ENCODE results near the gene TAGAP. TPM values are rescaled to one million over a fixed set of nuclear protein-coding genes. Genes with fewer than 3 reads are reported as not detected.

Gene TAGAP
- total and polyA plus RNA-seq, 2 of the 8 experiments (the other 6 are each of a cell fraction or from before 2014, with no cell fraction given): not detected

GRCh38 chr6:159068904-159069578 lies 24.2 kb upstream of the TAGAP start:
- Histone ChIP-seq H4K91ac (replicated peaks; ENCODE audit: insufficient read length, low read length) (no peak overlapping the region), H3K18ac (ENCODE audit: extremely low read depth, low read length) (peak overlapping the region; percentile 33; the same call in 1 of the 2 replicates), H3K23ac (ENCODE audit: insufficient read length) (no peak overlapping the region), H3K9me3 (ENCODE audit: insufficient read depth in 2 of 2, low read depth in 1 of 2, low read length in 1 of 2) (no peaks in the 10 kb centered on the region), H3K79me1 (ENCODE audit: low read depth, low read length) (no peaks in the 10 kb centered on the region), H2AFZ (ENCODE audit: low read length) (peak overlapping the region; percentile 91), H4K20me1 (replicated peaks in 1 of 2; ENCODE audit: control insufficient read depth in 1 of 2, insufficient read depth in 2 of 2, low read length in 2 of 2) (no peaks in the 10 kb centered on the region), H4K5ac (ENCODE audit: insufficient read length, low read depth, low read length) (no peak overlapping the region), H2BK120ac (replicated peaks; ENCODE audit: low read depth, low read length) (no peak overlapping the region), H3K23me2 (ENCODE audit: low read depth, low read length) (no peaks in the 10 kb centered on the region), H2BK15ac (ENCODE audit: low read length) (peak overlapping the region; percentile 66; the same call in 1 of the 2 replicates), H3K79me2 (ENCODE audit: control insufficient read depth in 1 of 2, insufficient read depth in 2 of 2, low read length in 2 of 2) (no peaks in the 10 kb centered on the region), H3K4me1 (replicated peaks in 1 of 4; ENCODE audit: control insufficient read depth in 3 of 4, insufficient read depth in 4 of 4, low read length in 3 of 4) (peaks cover 0 to 4% (median 2%) of the 10 kb centered on the region in 4 experiments; a peak in 3 of 7 replicates), H3K14ac (ENCODE audit: insufficient read length) (no peak overlapping the region), H3K27me3 (replicated peaks in 1 of 4; ENCODE audit: control insufficient read depth in 3 of 4, extremely low read depth in 1 of 4, insufficient read depth in 3 of 4, low read length in 3 of 4) (peaks cover 0 to 9% (median 3%) of the 10 kb centered on the region in 4 experiments; a peak in 5 of 7 replicates), H3K4me3 (ENCODE audit: extremely low read depth in 1 of 4, insufficient read depth in 2 of 4, low read depth in 3 of 4, low read length in 4 of 4) (peak overlapping the region in 3 of 4 experiments; percentile 0 to 33 (median 7); a peak in 4 of 8 replicates), H3K9ac (replicated peaks in 1 of 4; ENCODE audit: extremely low read depth in 1 of 4, low read depth in 3 of 4, low read length in 3 of 4) (no peak overlapping the region), H3K36me3 (ENCODE audit: control insufficient read depth in 2 of 4, insufficient read depth in 4 of 4, low read length in 3 of 4) (no peaks in the 10 kb centered on the region), H2BK20ac (ENCODE audit: low read length) (no peak overlapping the region), H3K4ac (replicated peaks; ENCODE audit: insufficient read length, low read depth, low read length) (no peak overlapping the region), H2AK5ac (ENCODE audit: low read depth, low read length) (no peak overlapping the region), H3K56ac (replicated peaks; ENCODE audit: insufficient read length, low read depth, low read length) (no peak overlapping the region), H2BK5ac (ENCODE audit: low read depth, low read length) (0 out of 2 replicates have a peak overlapping the region, but pooled peaks have one; percentile 11), H3K4me2 (ENCODE audit: insufficient read depth in 1 of 2, low read depth in 2 of 2, low read length in 2 of 2) (peak overlapping the region; percentile 61), H3K27ac (ENCODE audit: low read depth, low read length) (no peak overlapping the region), H2BK12ac (ENCODE audit: low read depth, low read length) (peak overlapping the region; percentile 69; the same call in 1 of the 2 replicates), H4K8ac (ENCODE audit: extremely low read depth, insufficient read depth, low read length) (no peak overlapping the region)
- ChIA-PET CTCF (ENCODE audit: partially characterized antibody) (interaction anchor here (1.4 kb wide), 2 partner anchors 25 to 35 kb away, joined by 4 to 6 read pairs; no protein-coding TSS in a partner anchor), POLR2A (ENCODE audit: partially characterized antibody) (interaction anchor here (0.7 to 0.9 kb wide), 2 partner anchors 9 to 11 kb away, joined by 3 read pairs; no protein-coding TSS in a partner anchor)
- 44% methylated on average over 17 of the region's 17 CpGs; no CpG with 5 or more reads in 1 of the 2 experiments for WGBS, 2 experiments (ENCODE audit: extremely low coverage in 1 of 2, insufficient coverage in 1 of 2, insufficient read length in 1 of 2, insufficient replicate concordance in 2 of 2, low coverage in 1 of 2, low lambda C conversion rate in 2 of 2, missing lambda C conversion rate in 1 of 2)
- FAIRE-seq (peak; percentile 13), DNase-seq (ENCODE audit: low read depth in 1 of 2, low spot score in 2 of 2) (peak in 1 of 2 experiments; percentile 58)
- TF ChIP-seq EZH2 (IDR thresholded peaks at IDR 0.05; ENCODE audit: low read depth, low read length, severe bottlenecking) (no peak), ATF3 (IDR thresholded peaks at IDR 0.05; ENCODE audit: insufficient read depth, low read depth, low read length) (no peak), SUZ12 (IDR thresholded peaks at IDR 0.05; ENCODE audit: low read length) (no peak), SIN3A (conservative IDR thresholded peaks at IDR 0.05 in 1 of 2, IDR thresholded peaks at IDR 0.05 in 1 of 2; ENCODE audit: low read depth in 1 of 2, low read length in 2 of 2) (no peak), SP4 (IDR thresholded peaks at IDR 0.05; ENCODE audit: low read length) (no peak), RBBP5 (IDR thresholded peaks at IDR 0.05; ENCODE audit: borderline replicate concordance, low read depth, low read length) (no peak; the same call in 1 of the 2 replicates), NANOG (IDR thresholded peaks at IDR 0.05; ENCODE audit: insufficient read depth, low read depth, low read length, poor library complexity, severe bottlenecking) (no peak), POLR2AphosphoS5 (IDR thresholded peaks at IDR 0.05; ENCODE audit: low read depth, low read length) (no peak), CBX8 (IDR thresholded peaks at IDR 0.05; ENCODE audit: borderline replicate concordance, low read depth, low read length) (no peak), TCF12 (IDR thresholded peaks at IDR 0.05; ENCODE audit: low read depth, low read length) (no peak)
